ENCODE measurements around the gene OSBPL6.

DNA sequence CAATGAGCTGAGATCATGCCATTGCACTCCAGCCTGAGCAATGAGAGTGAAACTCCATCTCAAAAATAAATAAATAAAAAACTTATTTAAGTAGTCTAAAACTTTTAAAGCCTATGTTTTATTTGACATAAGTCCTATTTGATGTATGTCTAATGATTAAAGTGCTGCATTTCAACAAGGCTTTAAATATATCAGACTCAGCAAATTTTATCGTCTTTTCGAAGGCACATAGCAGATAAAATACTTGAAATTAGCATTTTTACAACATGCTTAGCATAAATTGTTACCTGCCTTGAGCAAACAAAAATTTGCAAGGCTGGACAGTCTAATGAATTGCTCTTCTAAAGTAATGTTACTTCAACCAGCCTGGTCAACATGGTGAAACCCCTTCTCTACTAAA, 170.8 kb downstream of the OSBPL6 start:
- TF ChIP-seq POLR2A (IDR thresholded peaks at IDR 0.05), result no peak
- TF ChIP-seq, protein P1, sequence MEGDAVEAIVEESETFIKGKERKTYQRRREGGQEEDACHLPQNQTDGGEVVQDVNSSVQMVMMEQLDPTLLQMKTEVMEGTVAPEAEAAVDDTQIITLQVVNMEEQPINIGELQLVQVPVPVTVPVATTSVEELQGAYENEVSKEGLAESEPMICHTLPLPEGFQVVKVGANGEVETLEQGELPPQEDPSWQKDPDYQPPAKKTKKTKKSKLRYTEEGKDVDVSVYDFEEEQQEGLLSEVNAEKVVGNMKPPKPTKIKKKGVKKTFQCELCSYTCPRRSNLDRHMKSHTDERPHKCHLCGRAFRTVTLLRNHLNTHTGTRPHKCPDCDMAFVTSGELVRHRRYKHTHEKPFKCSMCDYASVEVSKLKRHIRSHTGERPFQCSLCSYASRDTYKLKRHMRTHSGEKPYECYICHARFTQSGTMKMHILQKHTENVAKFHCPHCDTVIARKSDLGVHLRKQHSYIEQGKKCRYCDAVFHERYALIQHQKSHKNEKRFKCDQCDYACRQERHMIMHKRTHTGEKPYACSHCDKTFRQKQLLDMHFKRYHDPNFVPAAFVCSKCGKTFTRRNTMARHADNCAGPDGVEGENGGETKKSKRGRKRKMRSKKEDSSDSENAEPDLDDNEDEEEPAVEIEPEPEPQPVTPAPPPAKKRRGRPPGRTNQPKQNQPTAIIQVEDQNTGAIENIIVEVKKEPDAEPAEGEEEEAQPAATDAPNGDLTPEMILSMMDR (IDR thresholded peaks at IDR 0.05), result no peak
